GM18868 (cell line): ENCODE measurements around the gene TNIP1.

Experiments used
- ATAC-seq: cut with Tn5 transposase; IDR thresholded peaks from one replicate; pipeline ENCODE4 v1.9.1; 2021; ENCODE audit warnings: mild to moderate bottlenecking, moderate library complexity; ENCODE audit not compliant: unreplicated experiment

Gene TNIP1

GRCh38 chr5:151066920-151067319 lies 13.9 kb downstream of the TNIP1 start:
- no peak for ATAC-seq

- no peak for ATAC-seq
Measured at GRCh38 chr5:151065609-151066008, 15.2 kb downstream of the TNIP1 start.

GRCh38 chr5:151064916-151065499 lies 15.8 kb downstream of the TNIP1 start:
- no peak for ATAC-seq

GRCh38 chr5:151063142-151063989 lies 17.5 kb downstream of the TNIP1 start:
- ATAC-seq: no peak

DNA sequence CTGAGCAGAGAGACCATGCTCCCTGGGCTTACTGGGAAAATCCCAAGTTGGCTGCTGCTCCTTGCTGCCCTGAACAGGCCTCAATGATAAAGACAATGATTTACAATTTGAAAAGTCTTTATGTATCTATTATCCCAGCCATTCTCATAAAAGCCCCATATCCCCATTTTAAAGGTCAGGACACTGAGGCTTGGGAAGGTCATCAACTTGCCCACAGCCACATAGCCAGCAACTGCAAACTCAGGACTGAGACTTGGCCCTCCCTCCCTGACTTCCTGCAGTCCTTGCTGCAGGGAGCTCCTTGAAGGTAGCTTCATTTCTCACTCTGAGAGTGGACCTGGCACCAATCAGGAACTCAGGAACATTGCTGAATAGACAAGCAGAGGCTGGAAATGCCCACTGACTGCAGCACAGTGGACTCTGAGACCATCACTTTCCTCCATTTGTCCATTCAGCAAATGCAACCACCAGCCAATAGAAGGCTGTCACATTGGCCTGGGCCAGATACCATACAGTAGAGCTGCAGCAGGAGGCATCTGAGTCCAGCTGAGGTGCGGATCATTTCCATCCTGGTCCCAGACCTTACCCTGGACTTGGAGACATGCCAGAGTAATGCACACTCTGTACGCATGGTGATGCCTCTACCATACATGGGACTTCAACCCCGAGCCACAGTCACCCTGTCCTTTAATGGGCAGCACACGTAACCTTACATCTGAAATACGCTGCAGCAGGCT lies 18.3 kb downstream of the TNIP1 start:
- ATAC-seq: no peak

GRCh38 chr5:151060742-151061141 lies 20.1 kb downstream of the TNIP1 start:
- no peak for ATAC-seq

GRCh38 chr5:151058891-151059489 lies 21.8 kb downstream of the TNIP1 start:
- peak; percentile 27 for ATAC-seq

DNA sequence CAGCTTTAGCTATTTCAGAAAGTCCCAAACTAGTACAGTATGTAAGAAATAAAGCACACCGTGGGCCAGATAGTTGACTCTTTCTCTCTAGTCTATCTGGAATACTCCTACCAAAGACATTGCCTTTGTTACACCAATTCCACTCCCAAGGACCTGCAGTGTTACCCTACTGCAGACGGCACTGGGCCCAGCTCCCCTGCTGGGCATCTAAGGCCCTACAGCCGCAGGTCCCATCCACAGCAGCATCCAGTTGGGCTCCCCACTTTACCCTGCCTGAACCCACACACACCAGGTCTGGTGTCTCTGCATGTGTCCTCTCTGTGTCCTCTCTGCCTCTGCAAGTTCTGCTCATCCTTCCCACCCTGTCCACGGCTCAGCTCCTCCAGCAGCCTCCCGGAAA lies 22.5 kb downstream of the TNIP1 start:
- no peak for ATAC-seq

GRCh38 chr5:151056379-151057325 lies 24.2 kb downstream of the TNIP1 start:
- ATAC-seq: no peak

DNA sequence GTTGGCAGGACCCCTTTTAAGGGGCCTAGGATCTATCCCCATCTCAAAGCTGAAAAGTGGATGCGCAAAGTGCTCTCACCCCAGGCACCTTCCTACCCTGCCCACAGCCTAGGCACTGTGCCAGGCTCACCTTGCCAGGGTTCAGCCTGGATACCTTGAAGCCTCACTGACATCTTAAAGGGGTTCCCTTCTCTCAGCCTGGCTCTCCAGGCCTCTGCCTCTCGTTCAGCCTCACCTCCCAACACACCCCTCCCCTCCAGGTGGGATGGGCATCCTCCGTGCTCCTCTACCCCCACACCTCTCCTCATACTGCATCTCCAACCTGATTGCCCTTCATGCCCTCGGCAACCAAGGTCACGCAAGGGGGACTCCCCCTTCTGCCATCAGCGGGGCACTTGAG lies 25.5 kb downstream of the TNIP1 start:
- ATAC-seq: no peak

- ATAC-seq: no peak
Measured at GRCh38 chr5:151054709-151055108, 26.1 kb downstream of the TNIP1 start.

GRCh38 chr5:151053796-151054462 lies 26.9 kb downstream of the TNIP1 start:
- ATAC-seq: no peak

DNA sequence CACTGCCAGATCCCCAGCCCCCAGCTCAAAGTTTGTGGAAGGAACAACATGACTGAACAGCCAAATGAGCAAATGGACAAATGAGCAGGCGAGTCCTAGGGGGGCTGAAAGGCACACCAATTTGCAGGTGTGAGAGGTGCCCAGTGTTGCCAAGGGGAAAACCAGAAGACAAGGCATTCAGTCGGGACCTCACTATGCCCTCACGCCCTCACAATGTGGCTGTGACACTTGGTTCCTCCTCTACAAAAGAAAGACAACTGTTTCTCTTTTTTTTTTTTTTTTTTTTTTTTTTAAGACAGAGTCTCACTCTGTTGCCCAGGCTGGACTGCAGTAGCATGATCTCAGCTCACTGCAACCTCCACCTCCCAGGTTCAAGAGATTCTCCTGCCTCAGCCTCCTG lies 28.0 kb downstream of the TNIP1 start:
- ATAC-seq: no peak

GRCh38 chr5:151051931-151052608 lies 28.8 kb downstream of the TNIP1 start:
- no peak for ATAC-seq

GRCh38 chr5:151051066-151051930 lies 29.5 kb downstream of the TNIP1 start:
- ATAC-seq: peak; percentile 75

- ATAC-seq: no peak
Measured at GRCh38 chr5:151048526-151048925, 32.3 kb downstream of the TNIP1 start.

- peak; percentile 67 for ATAC-seq
Measured at GRCh38 chr5:151047814-151048425, 32.9 kb downstream of the TNIP1 start.
